ENCODE results near the gene C1orf210. TPM values are rescaled to one million over a fixed set of nuclear protein-coding genes. Genes with fewer than 3 reads are reported as not detected.

C1orf210 gene
- total and polyA plus RNA-seq, 9 of the 15 experiments (the other 6 are each of a cell fraction or from before 2014, with no cell fraction given): 0.21 TPM; not detected in 8

DNA sequence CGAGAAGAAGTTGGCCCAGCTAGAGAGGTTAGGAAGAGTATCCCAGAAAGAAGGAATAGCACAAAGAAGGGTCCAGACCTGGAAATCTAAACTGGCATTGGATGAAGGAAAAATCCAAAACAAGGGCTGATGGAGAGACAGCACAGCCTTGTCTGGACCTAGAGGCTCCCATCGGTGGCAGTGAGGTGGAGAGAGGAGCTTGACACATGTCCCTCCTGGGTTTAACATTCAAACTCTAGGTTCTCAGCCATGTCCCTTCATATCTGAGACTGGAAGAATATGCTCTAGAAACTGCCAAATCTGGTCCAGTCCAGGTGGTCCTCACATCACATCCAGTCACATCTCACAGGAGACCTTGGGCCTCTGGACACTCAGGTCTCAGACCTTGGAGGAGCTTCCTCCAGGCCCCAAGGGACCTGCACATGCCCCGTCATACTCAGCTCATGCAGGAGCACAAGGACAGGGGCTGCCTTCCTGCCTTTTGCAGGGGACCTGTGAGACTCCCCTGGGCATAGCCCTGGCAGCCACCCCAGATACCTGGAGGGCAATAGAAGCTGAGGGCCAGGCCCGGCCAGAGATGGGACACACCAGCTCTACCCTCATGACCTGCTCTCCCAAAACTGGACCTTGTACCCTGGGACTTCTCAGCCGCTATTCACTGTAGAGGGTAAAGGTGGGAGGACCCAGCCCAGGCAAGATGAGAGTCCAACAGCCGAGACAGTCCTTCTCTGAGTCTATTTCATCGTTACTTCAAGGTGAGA lies 8.1 kb downstream of the C1orf210 start:
- Histone ChIP-seq H3K4me2 (ENCODE audit: insufficient read depth, low read length) (no peak overlapping the region), H3K9me3 (replicated peaks; ENCODE audit: control insufficient read depth, insufficient read depth, low read depth, low read length) (no peaks in the 10 kb centered on the region), H3K36me3 (ENCODE audit: control insufficient read depth, insufficient read depth, low read length) (no peaks in the 10 kb centered on the region), H3K27ac (ENCODE audit: extremely low read depth, low read depth, low read length) (no peak overlapping the region), H3K9me1 (ENCODE audit: control insufficient read depth, insufficient read depth, low read length) (no peaks in the 10 kb centered on the region), H4K20me1 (replicated peaks; ENCODE audit: control insufficient read depth, insufficient read depth, low read length) (no peaks in the 10 kb centered on the region; the same call in 1 of the 2 replicates), H3K4me1 (replicated peaks in 1 of 2; ENCODE audit: control insufficient read depth in 2 of 2, insufficient read depth in 2 of 2, low read length in 2 of 2) (peaks cover 8 to 10% of the 10 kb centered on the region in 2 experiments; a peak in 4 of 5 replicates), H3K4me3 (no peak overlapping the region), H3K27me3 (ENCODE audit: control insufficient read depth in 2 of 2, insufficient read depth in 2 of 2, low read length in 2 of 2) (peaks cover 45 to 82% of the 10 kb centered on the region in 2 experiments), H2AFZ (ENCODE audit: low read depth, low read length) (no peak overlapping the region), H3K79me2 (ENCODE audit: control insufficient read depth, insufficient read depth, low read length) (no peaks in the 10 kb centered on the region), H3K9ac (ENCODE audit: insufficient read depth in 1 of 2, low read depth in 2 of 2, low read length in 2 of 2) (no peak overlapping the region)
- 7% methylated on average over 7 of the region's 7 CpGs for WGBS (ENCODE audit: insufficient coverage, low coverage, missing lambda C conversion rate)
- intact Hi-C loops (cut with micrococcal nuclease) (no loop called here), in situ Hi-C loops (cut with MboI) (no loop called here)
- ChIA-PET POLR2A (interaction anchor here (0.5 to 1.1 kb wide), 4 partner anchors 9 to 34 kb away, joined by 3 to 5 read pairs (median 4); no protein-coding TSS in a partner anchor), CTCF (ENCODE audit: low intra/inter-chr PET ratio) (no interaction called here)
- no peak for FAIRE-seq
- DNase-seq (ENCODE audit: extremely low read depth in 1 of 4, low spot score in 3 of 4): no peak
- no TSS peak for BruUV-seq (replicated peaks)
- no peak for ATAC-seq
- TF ChIP-seq NFE2L1 (tag; IDR thresholded peaks at IDR 0.05; ENCODE audit: borderline replicate concordance, low read depth) (no peak), KLF1 (tag; IDR thresholded peaks at IDR 0.05) (no peak), ZNF79 (CRISPR knock-in tag; IDR thresholded peaks at IDR 0.05; ENCODE audit: low read depth) (no peak), RNF2 (IDR thresholded peaks at IDR 0.05) (no peak), KDM1A (IDR thresholded peaks at IDR 0.05) (no peak), ZNF589 (CRISPR knock-in tag; IDR thresholded peaks at IDR 0.05; ENCODE audit: low read depth) (no peak), KAT7 (CRISPR knock-in tag; IDR thresholded peaks at IDR 0.05; ENCODE audit: borderline replicate concordance) (no peak), CHD4 (IDR thresholded peaks at IDR 0.05; ENCODE audit: insufficient read depth, insufficient replicate concordance, low read depth, low read length, poor library complexity, severe bottlenecking) (no peak), NELFE (IDR thresholded peaks at IDR 0.05; ENCODE audit: insufficient read depth, insufficient read length) (no peak), ZNF586 (CRISPR knock-in tag; conservative IDR thresholded peaks at IDR 0.05) (no peak), ZC3H4 (CRISPR knock-in tag; IDR thresholded peaks at IDR 0.05; ENCODE audit: borderline replicate concordance) (no peak), ZNF507 (tag; conservative IDR thresholded peaks at IDR 0.05) (no peak), POLR2H (tag; IDR thresholded peaks at IDR 0.05; ENCODE audit: low read depth) (no peak)
- TF ChIP-seq, protein P1, sequence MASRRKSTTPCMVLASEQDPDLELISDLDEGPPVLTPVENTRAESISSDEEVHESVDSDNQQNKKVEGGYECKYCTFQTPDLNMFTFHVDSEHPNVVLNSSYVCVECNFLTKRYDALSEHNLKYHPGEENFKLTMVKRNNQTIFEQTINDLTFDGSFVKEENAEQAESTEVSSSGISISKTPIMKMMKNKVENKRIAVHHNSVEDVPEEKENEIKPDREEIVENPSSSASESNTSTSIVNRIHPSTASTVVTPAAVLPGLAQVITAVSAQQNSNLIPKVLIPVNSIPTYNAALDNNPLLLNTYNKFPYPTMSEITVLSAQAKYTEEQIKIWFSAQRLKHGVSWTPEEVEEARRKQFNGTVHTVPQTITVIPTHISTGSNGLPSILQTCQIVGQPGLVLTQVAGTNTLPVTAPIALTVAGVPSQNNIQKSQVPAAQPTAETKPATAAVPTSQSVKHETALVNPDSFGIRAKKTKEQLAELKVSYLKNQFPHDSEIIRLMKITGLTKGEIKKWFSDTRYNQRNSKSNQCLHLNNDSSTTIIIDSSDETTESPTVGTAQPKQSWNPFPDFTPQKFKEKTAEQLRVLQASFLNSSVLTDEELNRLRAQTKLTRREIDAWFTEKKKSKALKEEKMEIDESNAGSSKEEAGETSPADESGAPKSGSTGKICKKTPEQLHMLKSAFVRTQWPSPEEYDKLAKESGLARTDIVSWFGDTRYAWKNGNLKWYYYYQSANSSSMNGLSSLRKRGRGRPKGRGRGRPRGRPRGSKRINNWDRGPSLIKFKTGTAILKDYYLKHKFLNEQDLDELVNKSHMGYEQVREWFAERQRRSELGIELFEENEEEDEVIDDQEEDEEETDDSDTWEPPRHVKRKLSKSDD (conservative IDR thresholded peaks at IDR 0.05; ENCODE audit: low read length): no peak
- TF ChIP-seq, protein P2, sequence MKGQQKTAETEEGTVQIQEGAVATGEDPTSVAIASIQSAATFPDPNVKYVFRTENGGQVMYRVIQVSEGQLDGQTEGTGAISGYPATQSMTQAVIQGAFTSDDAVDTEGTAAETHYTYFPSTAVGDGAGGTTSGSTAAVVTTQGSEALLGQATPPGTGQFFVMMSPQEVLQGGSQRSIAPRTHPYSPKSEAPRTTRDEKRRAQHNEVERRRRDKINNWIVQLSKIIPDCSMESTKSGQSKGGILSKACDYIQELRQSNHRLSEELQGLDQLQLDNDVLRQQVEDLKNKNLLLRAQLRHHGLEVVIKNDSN (CRISPR knock-in tag; IDR thresholded peaks at IDR 0.05): no peak
- TF ChIP-seq, protein P3, sequence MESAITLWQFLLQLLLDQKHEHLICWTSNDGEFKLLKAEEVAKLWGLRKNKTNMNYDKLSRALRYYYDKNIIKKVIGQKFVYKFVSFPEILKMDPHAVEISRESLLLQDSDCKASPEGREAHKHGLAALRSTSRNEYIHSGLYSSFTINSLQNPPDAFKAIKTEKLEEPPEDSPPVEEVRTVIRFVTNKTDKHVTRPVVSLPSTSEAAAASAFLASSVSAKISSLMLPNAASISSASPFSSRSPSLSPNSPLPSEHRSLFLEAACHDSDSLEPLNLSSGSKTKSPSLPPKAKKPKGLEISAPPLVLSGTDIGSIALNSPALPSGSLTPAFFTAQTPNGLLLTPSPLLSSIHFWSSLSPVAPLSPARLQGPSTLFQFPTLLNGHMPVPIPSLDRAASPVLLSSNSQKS (CRISPR knock-in tag; IDR thresholded peaks at IDR 0.05): no peak
